Skeletal muscle satellite cell (primary cell): ENCODE measurements around the gene CDCP2. TPM values are rescaled to one million over a fixed set of nuclear protein-coding genes. Genes with fewer than 3 reads are reported as not detected.
"Not testable (repeated sequence)": the region's sequence is repeated elsewhere in the genome, so short reads cannot be mapped to it uniquely, and the experiment has no call there.

Source experiments
- H3K27me3 ChIP-seq: 2 replicates; pipeline ENCODE4 v1.7.0; 2013; ENCODE audit warnings: low read length; ENCODE audit not compliant: control insufficient read depth, insufficient read depth
- H3K36me3 ChIP-seq: 2 replicates; pipeline ENCODE4 v1.7.0; 2013; ENCODE audit warnings: mild to moderate bottlenecking, control low read depth, low read length; ENCODE audit not compliant: insufficient read depth
- H3K4me1 ChIP-seq: 2 replicates; pipeline ENCODE4 v1.7.0; 2013; ENCODE audit warnings: low read length; ENCODE audit not compliant: control insufficient read depth, insufficient read depth
- H3K4me2 ChIP-seq: 2 replicates; pipeline ENCODE4 v1.7.0; 2013; ENCODE audit warnings: mild to moderate bottlenecking, low read length
- H3K4me3 ChIP-seq: 2 replicates; pipeline ENCODE4 v1.7.0; 2013; ENCODE audit warnings: low read length
- H3K9ac ChIP-seq: 2 replicates; pipeline ENCODE4 v1.7.0; 2013; ENCODE audit warnings: mild to moderate bottlenecking, low read depth, low read length, moderate library complexity
- H3K9me3 ChIP-seq: replicated peaks from 2 replicates; pipeline ENCODE4 v1.7.0; 2013; ENCODE audit warnings: mild to moderate bottlenecking, control low read depth, low read length
- small RNA-seq: library from RNA; depleted of rRNA; stranded (forward); fragments of <200 nt; gene quantifications from one replicate; pipeline ENCODE3, GENCODE V24; 2012

Gene CDCP2

DNA sequence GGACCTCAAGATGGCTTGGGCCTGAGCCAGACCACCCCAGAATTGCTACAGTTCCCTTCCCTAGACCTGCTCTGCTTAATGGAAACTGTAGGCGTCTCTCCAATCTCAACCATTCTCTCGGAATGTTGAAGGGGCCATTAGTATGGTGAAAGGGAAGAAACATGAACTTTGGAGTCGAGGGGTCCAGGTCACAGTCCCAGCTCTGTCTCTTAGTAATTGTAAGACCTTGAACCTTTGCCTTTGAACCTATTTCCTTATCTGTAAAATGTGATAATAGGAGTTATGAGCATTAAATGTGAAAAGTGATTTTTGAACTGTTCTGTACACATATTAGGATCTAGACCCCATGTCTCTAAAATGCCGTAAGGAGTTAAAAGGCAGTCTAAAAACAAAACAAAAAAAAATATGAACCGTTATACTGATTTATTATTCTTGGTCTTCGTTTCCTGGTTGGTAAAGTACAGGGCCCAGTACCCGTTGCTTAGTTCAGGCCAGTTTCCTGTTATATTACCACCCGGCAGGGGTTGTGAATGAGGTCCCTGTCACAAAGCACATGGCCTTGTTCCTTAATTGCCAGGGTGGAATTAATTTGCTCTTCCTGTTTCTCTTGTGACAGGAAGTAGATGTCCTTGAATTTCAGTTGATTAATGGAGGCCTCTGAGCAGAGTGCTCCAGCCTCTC is 57.1 kb downstream of the CDCP2 start:
- Histone ChIP-seq H3K4me3 (no peak overlapping the region), H3K9ac (no peak overlapping the region), H3K27me3 (no peaks in the 10 kb centered on the region), H3K4me2 (no peak overlapping the region), H3K36me3 (peaks cover 10% of the 10 kb centered on the region), H3K4me1 (no peaks in the 10 kb centered on the region), H3K9me3 (no peaks in the 10 kb centered on the region)

DNA sequence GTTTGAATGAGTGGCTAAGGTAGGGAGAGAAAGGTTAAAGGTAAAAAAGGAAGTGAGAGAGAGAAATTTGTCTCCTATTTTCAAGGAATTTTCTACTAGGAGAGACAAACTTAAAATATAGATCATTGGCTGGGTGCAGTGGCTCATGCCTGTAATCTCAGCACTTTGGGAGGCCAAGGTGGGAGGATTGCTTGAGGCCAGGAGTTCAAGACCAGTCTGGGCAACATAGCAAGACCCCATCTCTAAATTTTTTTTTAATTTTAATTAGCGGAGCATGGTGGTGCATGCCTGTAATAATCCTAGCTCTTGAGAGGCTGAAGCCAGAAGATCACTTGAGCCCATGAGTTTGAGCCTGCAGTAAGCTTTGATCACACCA is 58.1 kb downstream of the CDCP2 start:
- not testable (repeated sequence) for H3K4me2 ChIP-seq, H3K9ac ChIP-seq, H3K4me3 ChIP-seq, H3K9me3 ChIP-seq, H3K27me3 ChIP-seq, H3K4me1 ChIP-seq
- H3K36me3 ChIP-seq: peaks cover 10% of the 10 kb centered on the region

DNA sequence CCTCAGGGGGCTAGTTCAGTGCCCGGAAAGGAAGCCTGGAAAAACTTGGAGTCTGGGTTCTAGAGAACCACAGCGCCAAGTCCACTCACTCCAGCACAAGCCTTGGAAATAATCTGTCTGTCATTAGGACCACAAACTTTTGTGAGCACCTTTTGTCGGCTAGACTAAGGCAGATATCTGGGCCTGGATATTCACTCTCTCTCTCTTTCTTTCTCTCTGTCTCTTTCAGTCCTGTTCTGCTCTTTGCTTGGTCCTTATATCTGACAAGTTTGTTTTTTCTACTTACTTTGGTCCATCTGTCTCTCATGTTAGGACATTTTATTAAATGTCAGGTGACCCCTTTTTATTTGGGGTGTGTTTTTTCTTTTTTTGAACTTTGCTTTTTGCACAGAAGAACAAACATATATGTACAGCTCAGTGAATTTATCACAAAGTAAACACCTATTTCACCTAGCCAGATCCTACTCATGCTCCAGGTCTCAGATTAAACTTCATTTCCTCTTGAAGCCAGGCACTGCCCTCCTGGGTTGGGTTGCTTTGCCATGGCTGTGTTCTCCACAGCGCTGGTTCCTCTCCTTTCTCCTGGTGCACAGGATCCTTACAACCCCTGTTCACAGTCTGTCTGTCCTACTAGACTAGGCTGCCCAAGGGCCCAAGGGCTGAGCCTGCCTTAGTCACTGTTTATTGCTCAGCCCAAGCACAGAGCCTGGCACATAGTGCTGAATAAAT is 58.6 kb downstream of the CDCP2 start:
- H3K27me3 ChIP-seq: no peaks in the 10 kb centered on the region
- no peak overlapping the region for H3K9ac ChIP-seq
- H3K9me3 ChIP-seq: no peaks in the 10 kb centered on the region
- peaks cover 10% of the 10 kb centered on the region for H3K36me3 ChIP-seq
- H3K4me2 ChIP-seq: no peak overlapping the region
- no peaks in the 10 kb centered on the region for H3K4me1 ChIP-seq
- H3K4me3 ChIP-seq: no peak overlapping the region

DNA sequence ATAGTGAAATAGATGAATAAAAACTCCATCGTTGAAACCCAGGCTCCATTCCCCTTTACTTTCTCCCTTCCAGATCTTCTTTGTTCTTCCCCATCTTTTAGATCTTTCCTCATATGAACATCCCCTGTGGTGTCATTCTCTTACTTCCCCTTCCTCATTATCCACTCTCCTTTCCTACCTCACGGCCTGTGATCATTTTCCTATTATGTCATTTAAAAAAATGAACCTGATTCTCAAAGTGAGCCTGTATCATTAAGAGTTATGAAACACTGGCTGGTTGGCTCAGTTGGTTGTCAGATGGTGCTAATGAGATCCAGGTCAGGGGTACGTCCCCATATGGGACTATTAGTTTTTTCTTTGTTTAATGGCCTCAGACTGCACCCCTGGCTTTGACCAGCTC is 61.1 kb downstream of the CDCP2 start:
- Histone ChIP-seq H3K9me3 (no peaks in the 10 kb centered on the region), H3K36me3 (peaks cover 4% of the 10 kb centered on the region), H3K4me1 (no peaks in the 10 kb centered on the region), H3K4me2 (no peak overlapping the region), H3K4me3 (no peak overlapping the region), H3K27me3 (no peaks in the 10 kb centered on the region), H3K9ac (no peak overlapping the region)

DNA sequence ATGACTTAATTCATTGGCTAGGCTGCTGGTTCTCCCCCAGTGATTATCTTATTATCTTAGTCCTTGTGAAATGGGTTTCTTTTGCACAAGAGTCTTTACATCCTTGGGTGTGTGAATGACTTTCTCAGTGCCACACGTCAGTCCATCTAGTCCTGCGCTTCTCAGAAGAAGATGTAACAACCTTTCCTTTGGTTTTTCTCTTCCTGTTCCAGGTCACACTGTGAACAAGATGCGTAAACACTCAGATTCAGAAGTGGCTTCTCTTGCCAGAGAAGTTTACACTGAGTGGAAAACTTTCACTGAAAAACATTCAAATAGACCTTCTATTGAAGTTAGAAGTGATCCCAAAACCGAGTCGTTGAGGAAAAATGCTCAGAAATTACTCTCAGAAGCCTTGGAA is 64.4 kb downstream of the CDCP2 start:
- Histone ChIP-seq H3K9ac (no peak overlapping the region), H3K27me3 (no peaks in the 10 kb centered on the region), H3K4me1 (no peaks in the 10 kb centered on the region), H3K4me3 (no peak overlapping the region), H3K4me2 (no peak overlapping the region), H3K36me3 (no peaks in the 10 kb centered on the region), H3K9me3 (no peaks in the 10 kb centered on the region)

DNA sequence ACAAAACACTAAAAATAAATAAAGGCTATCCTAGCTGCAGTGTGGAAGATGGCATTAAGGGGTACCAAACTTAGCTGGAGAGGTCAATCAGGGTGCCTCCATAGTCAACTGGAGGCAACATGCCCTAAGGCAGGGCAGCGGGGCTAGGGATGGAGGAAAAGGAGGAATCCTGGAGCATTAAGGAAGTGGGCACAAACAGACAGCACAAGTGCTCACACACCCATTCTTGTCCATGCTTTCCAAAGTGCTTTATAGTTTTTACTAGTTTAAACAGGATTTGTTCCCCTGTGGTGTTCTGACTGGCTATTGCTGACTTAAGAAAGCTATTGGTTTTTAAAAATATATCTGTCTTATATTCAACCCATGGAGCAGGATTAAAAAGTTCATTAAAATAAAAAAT is 66.0 kb downstream of the CDCP2 start:
- H3K4me3 ChIP-seq: no peak overlapping the region
- H3K36me3 ChIP-seq: no peaks in the 10 kb centered on the region
- H3K27me3 ChIP-seq: no peaks in the 10 kb centered on the region
- H3K4me1 ChIP-seq: no peaks in the 10 kb centered on the region
- H3K4me2 ChIP-seq: no peak overlapping the region
- no peaks in the 10 kb centered on the region for H3K9me3 ChIP-seq
- no peak overlapping the region for H3K9ac ChIP-seq

DNA sequence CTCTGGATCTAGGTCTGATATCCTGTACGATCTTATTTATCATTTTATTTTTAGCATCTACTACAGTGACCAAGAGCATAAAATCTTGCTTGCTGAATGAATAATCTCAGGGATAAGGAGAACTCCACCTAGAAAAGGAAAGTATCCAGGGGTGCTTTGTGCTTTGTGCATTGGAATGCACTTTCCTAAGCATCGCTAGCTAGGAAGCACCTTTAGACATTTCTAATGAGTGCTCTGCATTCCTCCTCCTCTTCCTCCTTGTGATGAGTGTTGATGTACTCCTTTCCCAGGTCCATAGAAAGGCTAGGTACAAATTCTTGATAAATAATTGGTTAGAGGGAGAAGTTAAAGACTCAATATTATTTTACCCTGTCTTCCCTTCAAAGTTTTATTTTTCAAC is 68.0 kb downstream of the CDCP2 start:
- Histone ChIP-seq H3K9ac (no peak overlapping the region), H3K9me3 (no peaks in the 10 kb centered on the region), H3K4me2 (no peak overlapping the region), H3K4me3 (no peak overlapping the region), H3K4me1 (no peaks in the 10 kb centered on the region), H3K27me3 (no peaks in the 10 kb centered on the region), H3K36me3 (no peaks in the 10 kb centered on the region)

Small RNAs within 50 kb of the gene (small RNA-seq; reads per million reads assigned to genes)
- gene AL353898.1 (not detected), gene AL353898.2 (not detected)
